GM11168 (cell line): Measurements from ENCODE around the gene PYDC1.
"Not testable (repeated sequence)": the region's sequence is repeated elsewhere in the genome, so short reads cannot be mapped to it uniquely, and the experiment has no call there.

ENCODE experiments used
- in situ Hi-C: fragments of 300-500 bp; cut with MboI; formaldehyde crosslinking; loops from one replicate; pipeline ENCODE4 v1.12.0; 2022; ENCODE audit warnings: low sequenced_read_pairs; ENCODE audit not compliant: unreplicated experiment

Gene PYDC1

GRCh38 chr16:31199430-31200041 is 17.4 kb downstream of the PYDC1 start:
- in situ Hi-C loops = loop anchor here (10.0 kb wide), 1 partner anchor 245 kb away; the partner anchor contains the start of gene ZNF843

- in situ Hi-C loops = no loop called here
Measured at GRCh38 chr16:31198207-31198882, 18.6 kb downstream of the PYDC1 start.

- in situ Hi-C loops = no loop called here
Measured at GRCh38 chr16:31196324-31197088, 20.4 kb downstream of the PYDC1 start.

GRCh38 chr16:31195861-31196260 is 21.1 kb downstream of the PYDC1 start:
- in situ Hi-C loops = not testable (repeated sequence)

GRCh38 chr16:31194898-31195297 is 22.0 kb downstream of the PYDC1 start:
- in situ Hi-C loops = no loop called here

GRCh38 chr16:31193874-31194273 is 23.1 kb downstream of the PYDC1 start:
- in situ Hi-C loops = no loop called here

- in situ Hi-C loops = no loop called here
Measured at GRCh38 chr16:31192856-31193642, 23.9 kb downstream of the PYDC1 start.

- in situ Hi-C loops = no loop called here
Measured at GRCh38 chr16:31191697-31192428, 25.1 kb downstream of the PYDC1 start.

- in situ Hi-C loops = no loop called here
Measured at GRCh38 chr16:31190818-31191444, 26.0 kb downstream of the PYDC1 start.

- in situ Hi-C loops = no loop called here
Measured at GRCh38 chr16:31190061-31190460, 26.9 kb downstream of the PYDC1 start.

- in situ Hi-C loops = no loop called here
Measured at GRCh38 chr16:31189412-31189778, 27.5 kb downstream of the PYDC1 start.

- in situ Hi-C loops = no loop called here
Measured at GRCh38 chr16:31188450-31189411, 28.2 kb downstream of the PYDC1 start.

- in situ Hi-C loops = no loop called here
Measured at GRCh38 chr16:31187808-31188189, 29.1 kb downstream of the PYDC1 start.

- in situ Hi-C loops = no loop called here
Measured at GRCh38 chr16:31186930-31187807, 29.8 kb downstream of the PYDC1 start.

GRCh38 chr16:31186176-31186575 is 30.8 kb downstream of the PYDC1 start:
- in situ Hi-C loops = no loop called here

- in situ Hi-C loops = no loop called here
Measured at GRCh38 chr16:31185339-31185738, 31.6 kb downstream of the PYDC1 start.

GRCh38 chr16:31184888-31185287 is 32.0 kb downstream of the PYDC1 start:
- in situ Hi-C loops = no loop called here
